Thyroid gland (tissue), 4 donors: ENCODE measurements around the gene MAP3K1.

Experiments
- POLR2A ChIP-seq, 2 donors: fragments of 450-650 bp; IDR thresholded peaks; one replicate each; pipeline ENCODE4 v1.6.1; 2017; ENCODE audit warnings: antibody characterized with exemption in 2 of 2, mild to moderate bottlenecking in 2 of 2, moderate library complexity in 1 of 2
- TF ChIP-seq, protein P1 (sequence below), 6 experiments: fragments of 200-600 bp in 3 of 6; fragments of 450-650 bp in 3 of 6; sonication (generic) in 3 of 6; IDR thresholded peaks; one replicate each; pipeline ENCODE4 v1.5.1; 2016 to 2019; ENCODE audit warnings: antibody characterized with exemption in 6 of 6, mild to moderate bottlenecking in 2 of 6, inconsistent platforms in 1 of 6, moderate library complexity in 1 of 6

DNA sequence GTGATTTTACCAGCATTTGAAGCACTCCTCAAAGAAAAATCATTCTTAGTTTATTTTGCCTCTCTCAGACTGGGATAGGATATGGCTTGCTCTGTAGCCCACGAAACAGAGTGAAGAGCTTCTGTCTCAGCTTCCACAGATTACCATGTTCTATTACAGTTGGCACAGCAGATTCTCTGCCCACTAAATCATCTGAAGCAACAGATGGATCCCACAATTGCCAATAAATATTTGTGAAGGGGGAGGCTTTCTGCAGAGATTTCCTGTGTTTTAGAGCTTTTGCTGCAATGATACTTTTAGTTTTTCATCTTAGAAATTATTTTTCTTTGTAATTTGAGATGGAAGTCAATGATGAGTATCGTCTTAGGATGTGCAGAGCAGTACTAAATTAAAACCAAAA, 12.3 kb upstream of the MAP3K1 start:
- TF ChIP-seq, protein P1, sequence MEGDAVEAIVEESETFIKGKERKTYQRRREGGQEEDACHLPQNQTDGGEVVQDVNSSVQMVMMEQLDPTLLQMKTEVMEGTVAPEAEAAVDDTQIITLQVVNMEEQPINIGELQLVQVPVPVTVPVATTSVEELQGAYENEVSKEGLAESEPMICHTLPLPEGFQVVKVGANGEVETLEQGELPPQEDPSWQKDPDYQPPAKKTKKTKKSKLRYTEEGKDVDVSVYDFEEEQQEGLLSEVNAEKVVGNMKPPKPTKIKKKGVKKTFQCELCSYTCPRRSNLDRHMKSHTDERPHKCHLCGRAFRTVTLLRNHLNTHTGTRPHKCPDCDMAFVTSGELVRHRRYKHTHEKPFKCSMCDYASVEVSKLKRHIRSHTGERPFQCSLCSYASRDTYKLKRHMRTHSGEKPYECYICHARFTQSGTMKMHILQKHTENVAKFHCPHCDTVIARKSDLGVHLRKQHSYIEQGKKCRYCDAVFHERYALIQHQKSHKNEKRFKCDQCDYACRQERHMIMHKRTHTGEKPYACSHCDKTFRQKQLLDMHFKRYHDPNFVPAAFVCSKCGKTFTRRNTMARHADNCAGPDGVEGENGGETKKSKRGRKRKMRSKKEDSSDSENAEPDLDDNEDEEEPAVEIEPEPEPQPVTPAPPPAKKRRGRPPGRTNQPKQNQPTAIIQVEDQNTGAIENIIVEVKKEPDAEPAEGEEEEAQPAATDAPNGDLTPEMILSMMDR (IDR thresholded peaks at IDR 0.05) = no peak
- no peak for TF ChIP-seq POLR2A (IDR thresholded peaks at IDR 0.05)
